Midbrain (tissue), 1 donor: Measurements from ENCODE around the gene MTR.

ENCODE experiments used
- DNase-seq: peaks from one replicate; lab custom pipeline; 2025; lab: John Stamatoyannopoulos, UW

Gene MTR

GRCh38 chr1:236864996-236865817 lies 70.1 kb downstream of the MTR start:
- no peak for DNase-seq

DNA sequence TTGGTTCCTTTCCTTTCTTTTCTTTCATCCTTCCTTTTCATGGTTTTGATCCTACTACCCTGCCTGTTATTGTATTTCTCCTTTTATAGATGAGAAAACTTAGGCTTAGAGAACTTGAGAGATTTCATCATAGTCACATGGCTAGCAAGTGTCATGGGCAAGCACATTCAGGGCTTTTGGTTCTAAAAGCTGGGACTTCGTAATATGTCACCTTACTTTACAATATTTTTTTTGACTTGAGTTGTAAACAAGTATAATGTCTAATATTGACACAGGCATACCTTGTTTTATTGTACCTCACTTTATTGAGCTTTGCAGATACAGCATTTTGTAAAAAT lies 70.7 kb downstream of the MTR start:
- no peak for DNase-seq

DNA sequence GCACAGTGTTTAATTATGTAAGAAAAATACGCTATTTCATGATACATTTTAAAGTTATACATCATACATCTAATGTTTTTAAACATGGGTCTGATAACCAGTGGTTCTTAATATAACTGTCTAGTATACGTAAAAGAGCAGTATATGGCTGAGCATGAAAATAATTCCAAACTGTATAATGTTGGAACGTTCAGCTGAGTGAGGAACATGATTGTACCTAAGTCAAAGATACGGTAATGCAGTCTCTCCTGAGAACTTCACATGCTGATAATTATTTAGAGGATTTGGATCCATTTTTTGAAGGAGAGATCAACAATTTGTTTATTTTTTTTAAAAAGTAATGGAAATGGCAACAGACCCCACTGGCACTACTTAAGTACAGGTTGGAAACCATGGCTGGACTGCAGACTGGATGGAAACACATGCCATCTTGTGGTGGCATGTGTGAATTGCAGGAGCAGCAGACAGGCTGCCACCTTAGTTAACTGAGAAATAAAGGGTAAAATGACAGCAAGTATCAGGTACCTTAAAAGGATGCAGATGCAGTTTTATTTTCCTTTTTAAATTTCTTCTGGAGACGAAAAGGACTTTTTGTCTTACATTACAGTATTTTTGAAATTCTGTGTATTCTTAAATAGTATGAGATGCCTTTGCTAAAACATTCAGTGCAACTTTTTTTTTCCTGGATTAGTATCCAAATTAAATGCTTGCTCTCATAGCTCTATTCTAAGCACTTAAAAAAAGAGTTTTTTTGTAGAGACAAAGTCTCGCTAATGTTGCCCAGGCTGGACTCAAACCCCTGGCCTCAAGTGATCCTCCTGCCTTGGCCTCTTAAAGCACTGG lies 73.8 kb downstream of the MTR start:
- no peak for DNase-seq

DNA sequence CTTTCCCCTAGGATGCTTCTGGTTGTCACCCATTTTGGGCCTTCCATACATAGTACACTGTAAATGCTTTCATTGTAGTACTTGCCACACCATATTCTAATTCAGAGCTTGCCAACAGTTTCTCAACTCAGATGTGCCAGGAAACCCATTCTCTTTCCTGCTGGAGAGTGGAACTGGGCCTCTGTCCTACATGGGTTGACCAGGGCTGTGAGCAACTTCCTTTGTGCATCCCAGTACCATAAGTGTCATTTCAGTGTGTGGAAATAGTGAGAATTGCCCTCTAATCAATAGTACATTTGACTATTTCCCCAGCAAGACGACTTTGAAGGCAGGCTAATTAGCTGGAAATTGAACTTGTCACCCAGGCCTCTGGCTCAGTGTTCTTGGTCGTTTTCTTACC lies 74.8 kb downstream of the MTR start:
- no peak for DNase-seq

DNA sequence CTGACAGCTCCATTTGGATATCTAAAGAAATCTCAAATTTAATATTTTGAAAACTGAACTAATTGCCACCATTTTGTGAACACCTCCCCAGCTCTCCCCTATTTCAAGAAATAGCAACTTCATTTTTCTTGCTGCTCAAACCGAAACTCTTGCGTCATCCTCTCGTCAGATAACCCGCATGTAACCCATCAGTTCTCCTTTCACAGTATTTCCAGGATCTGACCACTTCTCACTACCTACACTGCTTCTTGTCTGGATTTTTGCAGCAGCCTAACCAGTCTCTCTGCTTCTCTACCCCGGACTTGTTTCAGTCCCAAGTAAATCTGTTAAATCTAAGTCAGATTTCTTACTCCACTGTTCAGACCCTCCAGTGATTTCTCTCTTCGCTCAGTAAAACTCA lies 75.6 kb downstream of the MTR start:
- DNase-seq = peak; percentile 15

GRCh38 chr1:236872075-236872666 lies 77.1 kb downstream of the MTR start:
- no peak for DNase-seq

DNA sequence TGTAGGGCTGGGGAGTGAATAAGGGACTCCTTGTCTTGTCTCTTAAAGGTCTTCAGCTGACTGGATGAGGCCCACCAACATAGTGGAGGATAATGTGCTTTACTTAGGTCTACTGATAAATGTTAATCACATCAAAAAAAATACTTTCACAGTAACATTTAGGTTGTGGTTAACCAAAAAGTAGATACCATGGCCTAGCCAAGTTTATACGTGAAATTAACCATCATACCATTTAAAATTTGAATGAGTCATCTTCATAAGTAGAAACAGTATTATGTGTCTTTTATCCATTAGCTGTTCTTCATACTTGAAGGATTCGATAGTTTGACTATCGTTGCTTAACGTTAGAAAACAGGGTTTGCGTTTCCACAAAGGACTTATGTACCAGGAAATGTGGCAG lies 80.9 kb downstream of the MTR start:
- no peak for DNase-seq

DNA sequence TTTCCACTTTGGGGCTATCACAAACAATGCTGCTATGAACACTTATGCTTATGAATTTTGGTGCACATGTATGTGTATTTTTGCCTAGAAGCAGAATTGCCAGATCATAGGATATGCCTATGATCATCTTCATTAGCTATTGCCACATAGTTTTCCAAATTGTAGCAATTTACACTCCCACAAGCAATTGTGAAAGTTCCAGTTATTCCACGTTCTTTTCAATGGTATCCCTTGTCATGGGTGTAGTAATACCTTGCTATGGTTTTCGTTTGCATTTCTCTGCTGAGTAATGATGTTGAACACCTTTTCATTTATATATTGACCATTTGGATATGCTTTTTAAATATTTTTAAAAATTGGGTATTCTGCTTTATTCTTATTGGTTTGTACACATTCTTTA lies 82.6 kb downstream of the MTR start:
- DNase-seq = no peak

DNA sequence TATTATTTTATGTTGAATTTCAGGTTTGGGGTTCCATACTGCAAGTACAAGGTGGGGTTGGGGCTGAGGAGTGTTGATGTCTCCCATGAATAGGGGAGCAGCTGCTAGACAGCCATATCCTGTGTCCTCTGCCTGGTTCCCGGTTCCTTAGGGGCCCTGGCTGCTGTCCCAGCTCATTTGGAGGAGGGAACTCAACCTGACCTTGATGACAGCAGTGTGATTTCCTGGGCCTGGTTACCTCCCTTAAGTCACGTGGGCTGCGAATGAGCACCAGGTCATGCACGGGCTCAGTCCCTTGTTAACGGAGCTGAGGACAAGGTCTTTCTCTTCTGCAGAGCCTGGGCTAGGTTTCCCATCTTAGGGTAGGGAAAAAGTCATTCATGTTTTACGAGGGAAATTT lies 85.1 kb downstream of the MTR start:
- no peak for DNase-seq

DNA sequence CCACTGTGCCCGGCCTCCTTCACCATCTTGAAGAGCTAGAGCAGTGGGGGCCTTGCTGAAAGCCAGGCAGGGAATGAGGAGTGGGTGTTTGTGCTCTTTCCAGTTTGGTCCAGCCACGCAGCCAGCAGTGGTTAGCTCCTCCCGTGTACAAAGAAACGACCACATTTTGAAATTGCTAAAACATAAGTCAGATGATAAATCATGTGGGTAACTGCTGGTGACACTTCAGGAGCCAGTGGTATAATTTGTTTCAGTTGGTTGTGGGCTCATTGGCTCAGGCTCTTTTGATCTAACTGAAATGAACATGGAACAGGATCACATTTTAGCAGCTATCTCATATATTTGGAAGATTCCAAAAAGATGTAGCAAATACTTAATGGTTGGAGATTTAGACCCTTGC lies 87.6 kb downstream of the MTR start:
- DNase-seq = no peak

- DNase-seq = no peak
These were observed 91.1 kb downstream of the MTR start for GRCh38 chr1:236886199-236886598.

DNA sequence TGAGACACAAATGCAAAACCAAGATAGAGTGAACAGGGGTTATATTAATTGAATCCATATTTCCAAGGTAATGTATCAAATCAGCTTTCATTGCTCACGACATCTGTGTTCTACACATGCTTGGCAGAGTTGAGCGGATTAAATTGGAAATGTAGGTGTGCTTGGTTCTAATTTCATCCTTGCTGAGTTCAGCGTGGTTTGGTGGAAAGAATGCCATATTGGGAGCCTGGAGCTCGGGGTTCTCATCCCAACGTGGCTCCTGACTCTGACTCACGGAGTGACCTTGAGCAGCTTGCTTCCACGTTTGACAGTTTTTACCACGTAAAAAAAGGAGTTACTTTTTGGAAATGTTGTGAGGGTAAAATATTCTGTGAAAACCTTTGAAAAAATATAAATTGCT lies 92.0 kb downstream of the MTR start:
- no peak for DNase-seq

DNA sequence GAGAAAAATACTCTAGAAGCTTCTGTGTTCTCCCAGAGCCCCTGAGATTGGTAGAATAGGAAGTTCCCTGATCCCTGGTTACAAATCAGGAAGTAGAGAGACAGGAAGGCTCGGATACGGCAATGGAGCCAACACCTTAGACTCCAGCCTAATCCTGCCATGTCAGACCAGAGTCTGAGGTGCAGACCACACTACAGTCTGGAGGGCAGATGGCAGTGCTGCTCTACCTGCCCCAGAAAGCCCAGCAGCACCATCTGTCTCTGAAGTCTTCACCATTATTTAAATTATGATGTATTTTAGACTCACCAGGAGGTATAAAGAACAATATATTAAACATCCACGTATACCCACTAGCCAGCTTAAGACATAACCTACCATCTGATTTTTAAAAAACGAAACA lies 93.0 kb downstream of the MTR start:
- no peak for DNase-seq

- no peak for DNase-seq
These were observed 93.8 kb downstream of the MTR start for GRCh38 chr1:236888903-236889302.

GRCh38 chr1:236890152-236891056 lies 95.3 kb downstream of the MTR start:
- DNase-seq = no peak

DNA sequence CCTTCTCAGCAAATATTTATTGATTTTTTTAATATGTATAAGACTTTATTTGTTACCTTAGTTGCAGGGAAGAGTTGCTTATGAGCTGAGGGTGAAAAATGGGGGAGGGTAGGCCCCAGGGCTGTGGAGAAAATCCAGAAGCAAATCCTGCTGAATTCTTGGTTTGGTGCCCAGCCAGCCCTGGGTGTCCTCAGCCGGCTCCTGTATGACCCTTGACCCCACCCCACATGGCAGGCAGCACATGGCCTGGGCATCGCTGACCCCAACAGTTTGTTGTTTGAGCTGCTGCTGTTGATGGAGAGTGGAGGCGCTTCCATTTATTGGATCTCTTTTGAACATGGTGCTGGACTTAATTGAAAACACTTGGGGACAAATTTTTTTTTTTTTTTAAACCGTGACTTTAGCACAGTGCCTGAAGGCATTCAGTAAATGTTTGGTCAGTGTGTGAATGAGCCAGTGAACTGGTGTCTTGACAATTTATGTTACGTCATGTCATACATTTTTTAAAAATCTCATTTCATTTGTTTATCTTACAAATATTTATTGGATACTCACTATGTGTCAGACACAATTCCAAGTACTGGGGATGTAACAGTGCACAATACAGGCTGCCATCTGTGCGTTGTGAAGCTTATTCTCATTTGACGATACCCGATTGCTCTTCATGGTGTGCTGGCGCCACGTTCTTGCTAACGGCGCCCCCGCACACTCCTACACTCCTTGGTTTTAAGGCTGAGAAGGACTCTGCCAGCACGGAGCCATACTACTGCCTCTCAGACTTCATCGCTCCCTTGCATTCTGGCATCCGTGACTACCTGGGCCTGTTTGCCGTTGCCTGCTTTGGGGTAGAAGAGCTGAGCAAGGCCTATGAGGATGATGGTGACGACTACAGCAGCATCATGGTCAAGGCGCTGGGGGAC lies 98.8 kb downstream of the MTR start:
- DNase-seq = no peak

DNA sequence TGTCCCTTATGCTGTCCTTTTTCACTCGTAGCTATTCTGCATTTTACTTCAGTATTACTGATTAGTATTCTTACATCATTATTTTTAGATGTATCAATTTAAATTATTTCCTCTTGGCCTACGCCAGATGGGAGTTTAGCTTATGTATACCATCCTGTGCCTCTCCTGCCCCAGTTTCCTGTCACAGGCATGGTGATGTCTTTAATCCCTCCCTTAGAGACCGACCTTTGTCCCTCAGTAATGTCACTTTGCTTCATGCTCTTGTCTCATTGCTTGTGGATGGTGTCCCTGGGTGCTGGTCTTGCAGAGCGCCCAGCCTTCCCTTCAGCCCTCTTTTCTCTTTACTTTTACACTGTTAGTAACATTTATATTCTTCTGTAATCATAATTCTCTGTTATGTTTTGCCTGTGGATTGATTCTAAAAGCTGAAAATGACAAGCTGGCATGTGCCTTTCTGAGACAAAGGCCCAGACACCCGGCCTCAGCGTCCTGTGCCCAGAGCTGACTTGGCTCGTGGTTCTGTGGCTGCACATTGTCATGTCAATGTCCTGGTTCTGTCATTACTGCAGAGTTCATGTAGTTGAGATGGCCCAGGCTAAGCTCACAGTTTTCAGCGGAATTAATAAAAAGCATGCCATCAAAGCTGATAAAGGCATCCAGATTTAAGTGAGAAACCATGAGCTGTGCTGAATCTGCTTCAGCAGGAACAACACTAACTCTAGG lies 100.7 kb downstream of the MTR start:
- no peak for DNase-seq

- no peak for DNase-seq
These were observed 101.6 kb downstream of the MTR start for GRCh38 chr1:236896716-236897115.

DNA sequence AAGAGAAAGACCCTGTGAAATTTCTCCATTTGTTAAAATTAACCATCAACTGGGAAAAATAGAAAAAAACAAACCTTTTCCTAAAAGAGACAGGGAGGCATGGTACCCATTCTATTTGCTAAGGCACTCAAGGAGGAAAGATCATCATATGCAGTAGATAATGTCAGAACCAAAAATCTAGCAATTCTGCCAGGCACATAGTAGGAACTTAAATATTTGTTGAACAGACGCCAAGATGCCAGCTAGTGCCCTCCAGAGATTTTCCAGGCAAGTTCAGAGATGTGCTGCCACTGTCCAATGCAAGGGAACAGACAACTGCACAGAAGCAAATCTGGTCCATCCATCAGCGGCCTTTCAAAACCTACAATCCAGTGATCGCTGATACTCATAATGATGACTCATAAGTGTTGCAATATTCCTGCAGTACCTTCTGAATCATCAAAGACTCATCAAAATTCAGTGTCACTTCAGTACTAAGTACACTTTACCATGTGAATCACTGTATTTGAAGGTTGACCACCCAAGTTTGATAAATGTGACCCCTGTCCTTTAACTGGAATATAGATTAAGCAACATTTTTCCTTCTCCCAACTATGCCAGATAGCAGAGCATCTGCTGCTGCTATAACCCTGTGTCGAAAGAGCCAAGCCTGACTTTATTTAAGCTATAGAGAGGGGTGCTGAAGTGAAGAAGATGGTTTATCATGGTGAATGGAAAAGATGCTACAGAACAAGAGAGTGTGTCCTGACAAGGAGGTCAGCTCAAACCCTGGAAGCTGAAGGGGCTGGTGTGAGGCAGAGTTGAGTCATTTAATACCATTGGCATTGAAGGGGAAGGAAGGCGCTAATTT lies 110.0 kb downstream of the MTR start:
- no peak for DNase-seq
